RWPE2 (cell line): ENCODE measurements around the gene SH2B3.

Experiments used
- ATAC-seq: fragments of 200-7000 bp; cut with Tn5 transposase; 3 replicates; pipeline ENCODE4 v1.9.1; 2021; ENCODE audit warnings: low read depth
- DNase-seq: peaks from one replicate; pipeline ENCODE4 v3.0.0-alpha.2; 2020; ENCODE audit warnings: low spot score
- H3K27ac ChIP-seq: fragments of 450-650 bp; 2 replicates; pipeline ENCODE4 v1.5.1; 2017; ENCODE audit warnings: mild to moderate bottlenecking; ENCODE audit not compliant: poor library complexity, severe bottlenecking
- H3K27me3 ChIP-seq: fragments of 250-450 bp; sonication (Bioruptor Pico); 2 replicates; pipeline ENCODE4 v1.5.1; 2021; ENCODE audit warnings: mild to moderate bottlenecking, moderate library complexity; ENCODE audit not compliant: insufficient read depth, poor library complexity, severe bottlenecking
- H3K36me3 ChIP-seq: fragments of 250-450 bp; sonication (Bioruptor Pico); 2 replicates; pipeline ENCODE4 v1.5.1; 2020; ENCODE audit warnings: low read depth, mild to moderate bottlenecking, moderate library complexity
- H3K4me1 ChIP-seq: fragments of 250-450 bp; sonication (Bioruptor Pico); 2 replicates; pipeline ENCODE4 v1.5.1; 2021; ENCODE audit warnings: mild to moderate bottlenecking, moderate library complexity; ENCODE audit not compliant: insufficient read depth, poor library complexity, severe bottlenecking
- H3K4me3 ChIP-seq: fragments of 250-450 bp; sonication (Bioruptor Pico); 2 replicates; pipeline ENCODE4 v1.5.1; 2021; ENCODE audit warnings: mild to moderate bottlenecking, moderate library complexity; ENCODE audit not compliant: severe bottlenecking
- H3K9me3 ChIP-seq: fragments of 250-450 bp; sonication (Bioruptor Pico); 2 replicates; pipeline ENCODE4 v1.5.1; 2021; ENCODE audit warnings: mild to moderate bottlenecking, moderate library complexity; ENCODE audit not compliant: severe bottlenecking
- TF ChIP-seq, protein P1 (sequence below): fragments of 450-650 bp; IDR thresholded peaks from one replicate; pipeline ENCODE4 v1.5.1; 2017; ENCODE audit warnings: mild to moderate bottlenecking, moderate library complexity; ENCODE audit not compliant: poor library complexity, severe bottlenecking

Gene SH2B3

DNA sequence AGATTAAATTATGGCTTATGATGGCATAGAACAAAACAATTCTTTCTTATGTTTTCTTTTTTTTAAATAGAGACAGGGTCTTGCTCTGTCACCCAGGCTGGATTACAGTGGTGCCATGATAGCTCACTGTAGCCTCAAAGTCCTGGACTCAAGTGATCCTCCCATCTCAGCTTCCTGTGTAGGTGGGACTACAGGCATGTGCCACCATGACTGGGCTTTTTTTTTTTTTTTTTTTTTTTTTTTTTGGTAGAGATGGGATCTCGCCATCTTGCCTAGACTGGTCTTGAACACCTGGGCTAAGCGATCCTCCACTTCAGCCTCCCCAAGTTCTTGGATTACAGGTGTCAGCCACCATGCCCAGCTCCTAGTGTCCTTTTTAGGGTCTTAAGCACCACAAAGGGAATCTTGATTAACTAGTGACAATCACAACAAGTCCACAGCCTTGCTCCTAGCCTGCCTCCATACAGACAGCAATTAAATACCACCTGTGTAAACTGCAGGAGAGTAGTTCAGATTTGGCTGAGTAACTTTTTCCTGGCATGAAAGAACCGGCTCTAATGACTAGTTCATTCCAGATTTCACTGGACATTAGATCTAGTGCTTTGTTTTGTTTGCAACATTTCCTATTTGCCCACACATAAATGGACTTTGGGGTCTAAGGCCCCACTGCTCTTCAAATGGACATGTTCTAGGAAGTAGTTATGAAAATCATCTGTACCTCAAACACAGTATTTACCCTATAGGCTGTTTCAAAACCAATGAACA lies 61.6 kb downstream of the SH2B3 start:
- no peak overlapping the region for H3K4me3 ChIP-seq
- TF ChIP-seq, protein P1, sequence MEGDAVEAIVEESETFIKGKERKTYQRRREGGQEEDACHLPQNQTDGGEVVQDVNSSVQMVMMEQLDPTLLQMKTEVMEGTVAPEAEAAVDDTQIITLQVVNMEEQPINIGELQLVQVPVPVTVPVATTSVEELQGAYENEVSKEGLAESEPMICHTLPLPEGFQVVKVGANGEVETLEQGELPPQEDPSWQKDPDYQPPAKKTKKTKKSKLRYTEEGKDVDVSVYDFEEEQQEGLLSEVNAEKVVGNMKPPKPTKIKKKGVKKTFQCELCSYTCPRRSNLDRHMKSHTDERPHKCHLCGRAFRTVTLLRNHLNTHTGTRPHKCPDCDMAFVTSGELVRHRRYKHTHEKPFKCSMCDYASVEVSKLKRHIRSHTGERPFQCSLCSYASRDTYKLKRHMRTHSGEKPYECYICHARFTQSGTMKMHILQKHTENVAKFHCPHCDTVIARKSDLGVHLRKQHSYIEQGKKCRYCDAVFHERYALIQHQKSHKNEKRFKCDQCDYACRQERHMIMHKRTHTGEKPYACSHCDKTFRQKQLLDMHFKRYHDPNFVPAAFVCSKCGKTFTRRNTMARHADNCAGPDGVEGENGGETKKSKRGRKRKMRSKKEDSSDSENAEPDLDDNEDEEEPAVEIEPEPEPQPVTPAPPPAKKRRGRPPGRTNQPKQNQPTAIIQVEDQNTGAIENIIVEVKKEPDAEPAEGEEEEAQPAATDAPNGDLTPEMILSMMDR: no peak
- ATAC-seq (no peak), DNase-seq (no peak)
- peaks cover 4% of the 10 kb centered on the region for H3K4me1 ChIP-seq
- peaks cover 54% of the 10 kb centered on the region for H3K36me3 ChIP-seq
- H3K27ac ChIP-seq: no peak overlapping the region
- no peaks in the 10 kb centered on the region for H3K9me3 ChIP-seq
- no peaks in the 10 kb centered on the region for H3K27me3 ChIP-seq

DNA sequence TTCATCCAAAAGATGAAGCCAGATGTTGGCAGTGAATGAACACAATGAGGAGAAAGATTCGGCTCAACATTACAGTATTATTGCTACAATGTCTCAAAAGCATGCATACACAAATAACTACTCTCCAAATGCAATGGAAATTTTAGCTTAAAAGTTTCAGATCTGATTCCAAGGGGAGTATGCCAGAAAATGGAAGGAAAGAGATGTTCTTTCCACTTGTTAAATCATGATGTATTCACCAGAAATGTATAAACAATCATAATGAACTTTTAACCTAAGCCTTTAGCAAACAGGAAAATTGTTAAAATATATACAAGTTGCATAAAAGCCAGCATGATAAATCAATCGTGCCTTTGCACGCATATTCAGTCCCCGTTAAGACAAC lies 62.1 kb downstream of the SH2B3 start:
- Histone ChIP-seq H3K36me3 (peaks cover 58% of the 10 kb centered on the region), H3K9me3 (no peaks in the 10 kb centered on the region), H3K4me1 (peaks cover 4% of the 10 kb centered on the region), H3K27me3 (no peaks in the 10 kb centered on the region), H3K4me3 (no peak overlapping the region), H3K27ac (no peak overlapping the region)
- TF ChIP-seq, protein P1: no peak
- no peak for ATAC-seq
- no peak for DNase-seq

DNA sequence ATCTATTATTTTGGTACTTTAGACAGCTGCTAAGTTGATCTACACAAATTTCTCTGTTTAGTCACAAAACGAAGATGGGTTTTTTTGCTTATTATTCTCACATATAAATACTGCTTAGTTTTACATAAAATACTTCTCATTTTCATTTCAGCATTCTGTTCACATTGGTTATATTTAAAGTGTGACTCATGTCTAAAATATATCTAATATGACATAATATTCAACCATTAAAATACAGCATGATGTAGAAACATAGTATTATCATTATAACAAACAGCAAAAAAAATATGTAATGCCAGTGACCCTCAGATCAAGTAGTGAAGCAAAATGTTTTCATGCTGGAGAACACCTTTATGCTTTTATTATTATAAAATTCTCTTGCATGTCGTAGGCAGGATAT lies 63.7 kb downstream of the SH2B3 start:
- peaks cover 56% of the 10 kb centered on the region for H3K36me3 ChIP-seq
- ATAC-seq (no peak), DNase-seq (no peak)
- no peaks in the 10 kb centered on the region for H3K27me3 ChIP-seq
- TF ChIP-seq, protein P1: no peak
- H3K9me3 ChIP-seq: no peaks in the 10 kb centered on the region
- H3K4me1 ChIP-seq: peaks cover 4% of the 10 kb centered on the region
- H3K27ac ChIP-seq: no peak overlapping the region
- H3K4me3 ChIP-seq: no peak overlapping the region

DNA sequence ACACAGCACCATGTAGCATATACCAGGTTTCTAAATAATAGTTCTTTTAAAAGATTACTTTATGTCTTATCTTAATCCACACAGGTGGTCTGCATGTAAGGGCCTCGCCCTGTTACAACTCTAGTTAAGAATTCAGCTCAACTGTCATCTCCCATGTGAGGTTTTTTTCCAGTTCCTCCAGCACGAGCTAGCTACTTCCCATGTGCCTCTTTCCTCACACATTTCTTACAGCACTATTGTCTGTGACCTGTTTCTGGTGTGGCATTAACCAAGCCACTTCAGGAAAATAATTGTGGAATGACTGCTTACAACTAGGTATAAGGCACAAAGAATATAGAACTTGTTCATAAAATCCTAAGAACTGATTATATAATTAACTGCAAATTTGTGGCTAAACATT lies 65.5 kb downstream of the SH2B3 start:
- TF ChIP-seq, protein P1: no peak
- Histone ChIP-seq H3K27ac (no peak overlapping the region), H3K4me1 (peaks cover 4% of the 10 kb centered on the region), H3K4me3 (no peak overlapping the region), H3K9me3 (no peaks in the 10 kb centered on the region), H3K27me3 (no peaks in the 10 kb centered on the region), H3K36me3 (peaks cover 57% of the 10 kb centered on the region)
- no peak for DNase-seq
- ATAC-seq: no peak

DNA sequence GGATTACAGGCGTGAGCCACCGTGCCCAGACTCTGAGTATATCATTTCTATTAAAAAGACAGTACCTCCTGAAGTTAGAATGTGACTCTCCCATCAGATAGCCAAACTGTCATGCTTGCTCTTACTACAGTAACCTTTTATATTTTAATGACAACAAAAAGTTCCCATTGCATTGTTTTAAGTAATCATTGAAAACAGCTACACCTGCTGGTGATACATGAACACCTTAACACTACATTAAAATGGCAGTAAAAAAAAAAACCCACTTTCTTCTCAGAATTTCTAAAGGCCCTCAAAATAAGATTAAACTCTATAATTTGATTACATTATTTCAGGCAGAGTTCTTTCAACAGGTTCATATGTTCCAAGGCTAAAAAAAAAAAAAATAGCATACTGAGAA lies 76.7 kb downstream of the SH2B3 start:
- Histone ChIP-seq H3K27ac (no peak overlapping the region), H3K4me1 (no peaks in the 10 kb centered on the region), H3K27me3 (no peaks in the 10 kb centered on the region), H3K36me3 (peaks cover 78% of the 10 kb centered on the region), H3K9me3 (no peaks in the 10 kb centered on the region), H3K4me3 (no peak overlapping the region)
- DNase-seq (no peak), ATAC-seq (no peak)
- TF ChIP-seq, protein P1: peak; percentile 48
